Measurements from ENCODE around the gene FN3KRP. TPM values are rescaled to one million over a fixed set of nuclear protein-coding genes. Genes with fewer than 3 reads are reported as not detected.
A peak's percentile ranks its signal among the peaks of the same experiment; 100 is the strongest.

FN3KRP gene
- polyA plus RNA-seq, 6 donors from 2014 or later, result 20.0 to 27.7 (median 25.8) TPM

GRCh38 chr17:82693168-82693867 lies 23.2 kb upstream of the FN3KRP start:
- Mint-ChIP-seq H3K4me3 (peak overlapping the region in 1 of 8 donors; percentile 70), H3K4me1 (peaks cover 0 to 9% (median 4%) of the 10 kb centered on the region in 3 donors)

GRCh38 chr17:82694647-82695046 lies 21.9 kb upstream of the FN3KRP start:
- Mint-ChIP-seq H3K36me3 (peaks cover 5 to 18% of the 10 kb centered on the region in 2 donors), H3K4me1 (peaks cover 8 to 17% (median 10%) of the 10 kb centered on the region in 3 donors), H3K9me3 (peaks cover 0 to 23% (median 17%) of the 10 kb centered on the region in 7 donors), H3K27ac (no peak overlapping the region), H3K27me3 (peaks cover 0 to 18% (median 4%) of the 10 kb centered on the region in 3 donors), H3K4me3 (peak overlapping the region in 1 of 8 donors; percentile 68)
- DNase-seq, result no peak
- no peak for ATAC-seq (ENCODE audit: low read depth in 2 of 2)

More at GRCh38 chr17:82693168-82693867, 23.2 kb upstream of the FN3KRP start:
- Mint-ChIP-seq H3K27ac (no peak overlapping the region), H3K36me3 (peaks cover 5 to 18% of the 10 kb centered on the region in 2 donors), H3K9me3 (peaks cover 0 to 23% (median 17%) of the 10 kb centered on the region in 7 donors), H3K27me3 (peaks cover 0 to 18% (median 4%) of the 10 kb centered on the region in 3 donors)
- no peak for ATAC-seq (ENCODE audit: low read depth in 2 of 2)
- DNase-seq, result no peak

GRCh38 chr17:82696259-82696658 lies 20.2 kb upstream of the FN3KRP start:
- Mint-ChIP-seq H3K9me3 (peaks cover 0 to 23% (median 17%) of the 10 kb centered on the region in 7 donors), H3K27me3 (peaks cover 0 to 18% (median 4%) of the 10 kb centered on the region in 3 donors), H3K4me1 (peaks cover 10 to 12% (median 12%) of the 10 kb centered on the region in 3 donors), H3K27ac (no peak overlapping the region), H3K36me3 (peaks cover 5 to 10% of the 10 kb centered on the region in 2 donors), H3K4me3 (peak overlapping the region in 6 of 8 donors; percentile 9 to 66 (median 36))
- ATAC-seq (ENCODE audit: low read depth in 2 of 2) (no peak), DNase-seq (no peak)

- Mint-ChIP-seq H3K36me3 (peaks cover 5 to 10% of the 10 kb centered on the region in 2 donors), H3K27me3 (peaks cover 0 to 18% (median 4%) of the 10 kb centered on the region in 3 donors), H3K27ac (no peak overlapping the region), H3K4me3 (peak overlapping the region; percentile 37 to 92 (median 69)), H3K9me3 (peaks cover 0 to 23% (median 17%) of the 10 kb centered on the region in 7 donors), H3K4me1 (peaks cover 10 to 12% (median 12%) of the 10 kb centered on the region in 3 donors)
- ATAC-seq (ENCODE audit: low read depth in 2 of 2), result no peak
- DNase-seq, result no peak
These were observed 19.3 kb upstream of the FN3KRP start for GRCh38 chr17:82696916-82697807.

- H3K9me3 Mint-ChIP-seq, result peaks cover 0 to 23% (median 17%) of the 10 kb centered on the region in 7 donors
- H3K4me1 Mint-ChIP-seq, result peaks cover 10 to 12% (median 12%) of the 10 kb centered on the region in 3 donors
- H3K4me3 Mint-ChIP-seq, result peak overlapping the region; percentile 15 to 92 (median 76)
- H3K27me3 Mint-ChIP-seq, result peaks cover 0 to 18% (median 4%) of the 10 kb centered on the region in 3 donors
- H3K27ac Mint-ChIP-seq, result no peak overlapping the region
- DNase-seq (no peak), ATAC-seq (ENCODE audit: low read depth in 2 of 2) (no peak)
- H3K36me3 Mint-ChIP-seq, result peaks cover 5 to 10% of the 10 kb centered on the region in 2 donors
These were observed 18.8 kb upstream of the FN3KRP start for GRCh38 chr17:82697808-82698064.

- H3K9me3 Mint-ChIP-seq, result peaks cover 0 to 21% (median 17%) of the 10 kb centered on the region in 7 donors
- peak within 1 kb of the TSS in 3 of 6 donors; percentile 10 to 86 (median 81) for H3K27ac Mint-ChIP-seq
- peak within 1 kb of the TSS; percentile 78 to 95 (median 92) for H3K4me3 Mint-ChIP-seq
- peak; percentile 99 for DNase-seq
- H3K36me3 Mint-ChIP-seq, result peaks cover 5 to 10% of the 10 kb centered on the region in 2 donors
- peak; percentile 97 to 98 for ATAC-seq (ENCODE audit: low read depth in 2 of 2)
- H3K4me1 Mint-ChIP-seq, result peaks cover 10 to 12% (median 12%) of the 10 kb centered on the region in 3 donors
- H3K27me3 Mint-ChIP-seq, result peaks cover 0 to 18% (median 4%) of the 10 kb centered on the region in 3 donors
These were observed 18.2 kb upstream of the FN3KRP start, which contains the start of gene RAB40B for GRCh38 chr17:82698065-82698973. RAB40B (minus strand) TSS chr17:82698698; CDS start chr17:82698596, 102 bp downstream.

- Mint-ChIP-seq H3K27me3 (peaks cover 0 to 18% (median 4%) of the 10 kb centered on the region in 3 donors), H3K36me3 (peaks cover 5 to 10% of the 10 kb centered on the region in 2 donors), H3K27ac (peak overlapping the region in 3 of 6 donors; percentile 10 to 86 (median 81)), H3K4me1 (peaks cover 10 to 12% (median 12%) of the 10 kb centered on the region in 3 donors), H3K9me3 (peaks cover 0 to 17% (median 11%) of the 10 kb centered on the region in 7 donors), H3K4me3 (peak overlapping the region; percentile 78 to 95 (median 90))
- no peak for ATAC-seq (ENCODE audit: low read depth in 2 of 2)
- no peak for DNase-seq
These were observed 17.5 kb upstream of the FN3KRP start for GRCh38 chr17:82698974-82699442.

- no peak for ATAC-seq (ENCODE audit: low read depth in 2 of 2)
- peaks cover 0 to 11% (median 6%) of the 10 kb centered on the region in 7 donors for H3K9me3 Mint-ChIP-seq
- H3K4me1 Mint-ChIP-seq, result peaks cover 10 to 12% (median 12%) of the 10 kb centered on the region in 3 donors
- H3K36me3 Mint-ChIP-seq, result peaks cover 5% of the 10 kb centered on the region in 2 donors
- no peak for DNase-seq
- peaks cover 0 to 14% (median 4%) of the 10 kb centered on the region in 3 donors for H3K27me3 Mint-ChIP-seq
- peak overlapping the region; percentile 78 to 95 (median 90) for H3K4me3 Mint-ChIP-seq
- H3K27ac Mint-ChIP-seq, result peak overlapping the region in 1 of 6 donors; percentile 86
These were observed 17.0 kb upstream of the FN3KRP start for GRCh38 chr17:82699551-82699950.

- DNase-seq (no peak), ATAC-seq (ENCODE audit: low read depth in 2 of 2) (no peak)
- H3K9me3 Mint-ChIP-seq, result no peaks in the 10 kb centered on the region
- H3K4me1 Mint-ChIP-seq, result peaks cover 8 to 11% (median 10%) of the 10 kb centered on the region in 3 donors
- no peaks in the 10 kb centered on the region for H3K36me3 Mint-ChIP-seq
- peaks cover 0 to 1% (median 0%) of the 10 kb centered on the region in 3 donors for H3K27me3 Mint-ChIP-seq
- H3K27ac Mint-ChIP-seq, result peak overlapping the region in 1 of 6 donors; percentile 77
- H3K4me3 Mint-ChIP-seq, result peak overlapping the region in 1 of 8 donors; percentile 58
These were observed 14.1 kb upstream of the FN3KRP start for GRCh38 chr17:82702231-82702927.

GRCh38 chr17:82703036-82703745 lies 13.3 kb upstream of the FN3KRP start:
- Mint-ChIP-seq H3K4me3 (no peak overlapping the region), H3K27me3 (no peaks in the 10 kb centered on the region), H3K36me3 (no peaks in the 10 kb centered on the region), H3K4me1 (peaks cover 15 to 19% (median 17%) of the 10 kb centered on the region in 3 donors), H3K9me3 (no peaks in the 10 kb centered on the region), H3K27ac (no peak overlapping the region)
- ATAC-seq (ENCODE audit: low read depth in 2 of 2) (no peak), DNase-seq (no peak)
